Measurements from ENCODE around the gene NMS. TPM values are rescaled to one million over a fixed set of nuclear protein-coding genes. Genes with fewer than 3 reads are reported as not detected.

NMS gene, protein sequence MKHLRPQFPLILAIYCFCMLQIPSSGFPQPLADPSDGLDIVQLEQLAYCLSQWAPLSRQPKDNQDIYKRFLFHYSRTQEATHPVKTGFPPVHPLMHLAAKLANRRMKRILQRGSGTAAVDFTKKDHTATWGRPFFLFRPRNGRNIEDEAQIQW
- total RNA-seq (not detected in 2 replicates), polyA plus RNA-seq (not detected in 2 replicates), polyA minus RNA-seq (ENCODE audit: low replicate concordance) (not detected in 2 replicates)
- not detected in 2 replicates for polyA plus RNA-seq (2012)

DNA sequence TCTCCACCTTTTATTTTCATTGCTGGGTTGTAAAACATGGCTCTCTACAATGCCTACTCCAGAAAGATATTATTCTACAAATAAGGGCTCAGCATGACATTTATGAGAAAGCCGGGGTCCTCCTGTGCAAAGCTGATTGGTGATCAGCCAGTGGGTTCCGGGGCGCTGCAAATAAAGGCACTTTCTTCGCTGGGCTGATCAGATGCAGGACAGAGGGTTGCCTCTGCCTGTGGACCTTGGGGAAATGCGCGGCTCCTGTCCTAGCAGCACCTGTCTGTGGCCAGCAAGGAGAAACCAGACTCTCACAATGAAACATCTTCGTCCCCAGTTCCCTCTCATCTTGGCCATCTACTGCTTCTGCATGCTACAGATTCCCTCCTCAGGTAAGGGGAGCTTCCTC is at the start of gene NMS:
Gene NMS (plus strand): TSS at position 301 of the 400 bp plus-strand sequence. CDS start 7 bp downstream, at position 308.
- H3K79me2 ChIP-seq (ENCODE audit: control insufficient read depth, insufficient read depth, low read length), result no peaks in the 10 kb centered on the region
- no peak within 1 kb of the TSS for H3K4me2 ChIP-seq (ENCODE audit: extremely low read depth, insufficient read depth, low read length)
- H4K20me1 ChIP-seq (ENCODE audit: control insufficient read depth, extremely low read depth, insufficient read depth, low read length), result no peaks in the 10 kb centered on the region
- no peak within 1 kb of the TSS for H3K9ac ChIP-seq (ENCODE audit: insufficient read depth, low read length)
- H3K9me3 ChIP-seq (ENCODE audit: control insufficient read depth, insufficient read depth, low read depth, low read length), result no peaks in the 10 kb centered on the region
- no peak for TF ChIP-seq EZH2 (IDR thresholded peaks at IDR 0.05; ENCODE audit: low read length, missing control alignments)
- TF ChIP-seq, protein P1, sequence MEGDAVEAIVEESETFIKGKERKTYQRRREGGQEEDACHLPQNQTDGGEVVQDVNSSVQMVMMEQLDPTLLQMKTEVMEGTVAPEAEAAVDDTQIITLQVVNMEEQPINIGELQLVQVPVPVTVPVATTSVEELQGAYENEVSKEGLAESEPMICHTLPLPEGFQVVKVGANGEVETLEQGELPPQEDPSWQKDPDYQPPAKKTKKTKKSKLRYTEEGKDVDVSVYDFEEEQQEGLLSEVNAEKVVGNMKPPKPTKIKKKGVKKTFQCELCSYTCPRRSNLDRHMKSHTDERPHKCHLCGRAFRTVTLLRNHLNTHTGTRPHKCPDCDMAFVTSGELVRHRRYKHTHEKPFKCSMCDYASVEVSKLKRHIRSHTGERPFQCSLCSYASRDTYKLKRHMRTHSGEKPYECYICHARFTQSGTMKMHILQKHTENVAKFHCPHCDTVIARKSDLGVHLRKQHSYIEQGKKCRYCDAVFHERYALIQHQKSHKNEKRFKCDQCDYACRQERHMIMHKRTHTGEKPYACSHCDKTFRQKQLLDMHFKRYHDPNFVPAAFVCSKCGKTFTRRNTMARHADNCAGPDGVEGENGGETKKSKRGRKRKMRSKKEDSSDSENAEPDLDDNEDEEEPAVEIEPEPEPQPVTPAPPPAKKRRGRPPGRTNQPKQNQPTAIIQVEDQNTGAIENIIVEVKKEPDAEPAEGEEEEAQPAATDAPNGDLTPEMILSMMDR (conservative IDR thresholded peaks at IDR 0.05 in 1 of 2, IDR thresholded peaks at IDR 0.05 in 1 of 2; ENCODE audit: low read depth in 1 of 2, low read length in 2 of 2), result no peak
- no peak within 1 kb of the TSS for H3K4me3 ChIP-seq (replicated peaks in 1 of 4; ENCODE audit: control extremely low read depth in 1 of 4, insufficient read depth in 1 of 4, low read depth in 3 of 4, low read length in 4 of 4)
- H2AFZ ChIP-seq (ENCODE audit: low read length), result no peak within 1 kb of the TSS
- no peak for DNase-seq (ENCODE audit: low read depth in 2 of 2)
- H3K27me3 ChIP-seq (ENCODE audit: control insufficient read depth, insufficient read depth, low read length), result no peaks in the 10 kb centered on the region
- H3K4me1 ChIP-seq (ENCODE audit: control insufficient read depth, extremely low read depth, insufficient read depth, low read length), result no peaks in the 10 kb centered on the region
- H3K27ac ChIP-seq (ENCODE audit: insufficient read depth, low read length), result no peak within 1 kb of the TSS
- no peaks in the 10 kb centered on the region for H3K36me3 ChIP-seq (ENCODE audit: control insufficient read depth, insufficient read depth, low read length)

DNA sequence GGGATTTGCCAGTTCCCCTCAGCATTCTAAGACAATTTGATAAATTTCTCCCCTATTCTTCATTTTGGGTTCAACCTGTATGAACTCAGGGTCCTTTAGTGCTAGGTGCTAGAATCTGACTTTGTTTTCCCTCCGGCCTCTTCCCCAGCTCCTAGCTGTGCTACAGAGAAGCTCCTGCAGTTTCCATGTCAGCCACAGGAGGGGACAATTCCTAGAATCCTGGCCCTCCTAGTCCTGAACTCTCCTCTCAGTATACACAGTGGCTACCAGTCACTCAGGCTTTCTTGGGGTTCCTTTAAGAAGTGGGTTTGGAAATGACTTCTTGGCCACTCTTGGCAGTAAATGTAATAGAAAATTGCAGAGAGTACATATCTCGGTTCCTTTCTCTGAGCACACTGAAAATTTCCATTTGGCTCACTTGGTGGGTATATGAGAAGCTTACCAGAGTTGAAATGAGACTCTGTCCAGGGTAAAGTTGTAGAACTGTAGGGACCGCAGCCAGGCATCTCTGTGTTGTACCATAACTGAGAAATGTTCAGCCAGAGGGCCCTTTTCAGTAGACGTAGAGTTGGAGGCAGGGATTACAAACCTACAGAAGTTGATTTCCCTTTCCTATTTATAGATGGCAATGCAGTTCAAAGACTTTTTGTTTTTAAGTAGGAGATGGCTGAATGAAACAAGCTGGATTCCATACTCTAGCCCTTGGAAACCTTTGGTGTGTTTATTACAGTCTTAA is 47.8 kb upstream of the NMS start:
- Histone ChIP-seq H3K27ac (ENCODE audit: insufficient read depth, low read length) (no peak overlapping the region), H3K27me3 (ENCODE audit: control insufficient read depth, insufficient read depth, low read length) (no peaks in the 10 kb centered on the region), H3K4me1 (ENCODE audit: control insufficient read depth, extremely low read depth, insufficient read depth, low read length) (no peaks in the 10 kb centered on the region), H2AFZ (ENCODE audit: low read length) (no peak overlapping the region), H3K4me3 (replicated peaks in 1 of 4; ENCODE audit: control extremely low read depth in 1 of 4, insufficient read depth in 1 of 4, low read depth in 3 of 4, low read length in 4 of 4) (no peak overlapping the region), H3K9me3 (ENCODE audit: control insufficient read depth, insufficient read depth, low read depth, low read length) (no peaks in the 10 kb centered on the region), H3K79me2 (ENCODE audit: control insufficient read depth, insufficient read depth, low read length) (no peaks in the 10 kb centered on the region), H3K36me3 (ENCODE audit: control insufficient read depth, insufficient read depth, low read length) (no peaks in the 10 kb centered on the region), H3K4me2 (ENCODE audit: extremely low read depth, insufficient read depth, low read length) (no peak overlapping the region), H4K20me1 (ENCODE audit: control insufficient read depth, extremely low read depth, insufficient read depth, low read length) (no peaks in the 10 kb centered on the region), H3K9ac (ENCODE audit: insufficient read depth, low read length) (no peak overlapping the region)
- DNase-seq (ENCODE audit: low read depth in 2 of 2), result peak; percentile 31 to 33
- no peak for TF ChIP-seq EZH2 (IDR thresholded peaks at IDR 0.05; ENCODE audit: low read length, missing control alignments)
- TF ChIP-seq, protein P1 (conservative IDR thresholded peaks at IDR 0.05 in 1 of 2, IDR thresholded peaks at IDR 0.05 in 1 of 2; ENCODE audit: low read depth in 1 of 2, low read length in 2 of 2), result peak; percentile 50 to 71

DNA sequence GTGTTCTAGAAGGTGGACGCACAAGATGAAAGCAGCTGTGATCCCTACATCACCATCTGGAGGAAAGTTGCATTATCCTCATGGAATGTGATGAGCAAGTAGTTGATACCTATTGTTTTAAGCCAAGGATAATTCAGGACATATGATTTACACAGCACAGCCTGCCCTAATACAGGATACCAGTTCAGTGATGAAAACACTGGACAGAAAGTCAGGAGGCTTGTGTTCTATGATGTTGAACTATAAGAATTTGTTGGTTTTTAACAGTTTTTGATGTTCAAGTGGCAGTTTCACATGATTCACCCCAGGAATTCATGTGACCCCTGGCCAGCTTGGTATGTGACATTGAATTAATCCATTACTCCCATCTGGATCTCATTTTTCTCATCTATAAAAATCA is 46.7 kb upstream of the NMS start:
- Histone ChIP-seq H3K4me2 (ENCODE audit: extremely low read depth, insufficient read depth, low read length) (no peak overlapping the region), H3K9me3 (ENCODE audit: control insufficient read depth, insufficient read depth, low read depth, low read length) (no peaks in the 10 kb centered on the region), H3K9ac (ENCODE audit: insufficient read depth, low read length) (no peak overlapping the region), H3K27ac (ENCODE audit: insufficient read depth, low read length) (no peak overlapping the region), H3K36me3 (ENCODE audit: control insufficient read depth, insufficient read depth, low read length) (no peaks in the 10 kb centered on the region), H3K79me2 (ENCODE audit: control insufficient read depth, insufficient read depth, low read length) (no peaks in the 10 kb centered on the region), H2AFZ (ENCODE audit: low read length) (no peak overlapping the region), H3K4me1 (ENCODE audit: control insufficient read depth, extremely low read depth, insufficient read depth, low read length) (no peaks in the 10 kb centered on the region), H3K4me3 (replicated peaks in 1 of 4; ENCODE audit: control extremely low read depth in 1 of 4, insufficient read depth in 1 of 4, low read depth in 3 of 4, low read length in 4 of 4) (no peak overlapping the region), H3K27me3 (ENCODE audit: control insufficient read depth, insufficient read depth, low read length) (no peaks in the 10 kb centered on the region), H4K20me1 (ENCODE audit: control insufficient read depth, extremely low read depth, insufficient read depth, low read length) (no peaks in the 10 kb centered on the region)
- DNase-seq (ENCODE audit: low read depth in 2 of 2), result peak in 1 of 2 donors; percentile 16
- TF ChIP-seq, protein P1 (conservative IDR thresholded peaks at IDR 0.05 in 1 of 2, IDR thresholded peaks at IDR 0.05 in 1 of 2; ENCODE audit: low read depth in 1 of 2, low read length in 2 of 2), result no peak
- TF ChIP-seq EZH2 (IDR thresholded peaks at IDR 0.05; ENCODE audit: low read length, missing control alignments), result no peak
